ENCODE measurements around the gene PTPRN2.

DNA sequence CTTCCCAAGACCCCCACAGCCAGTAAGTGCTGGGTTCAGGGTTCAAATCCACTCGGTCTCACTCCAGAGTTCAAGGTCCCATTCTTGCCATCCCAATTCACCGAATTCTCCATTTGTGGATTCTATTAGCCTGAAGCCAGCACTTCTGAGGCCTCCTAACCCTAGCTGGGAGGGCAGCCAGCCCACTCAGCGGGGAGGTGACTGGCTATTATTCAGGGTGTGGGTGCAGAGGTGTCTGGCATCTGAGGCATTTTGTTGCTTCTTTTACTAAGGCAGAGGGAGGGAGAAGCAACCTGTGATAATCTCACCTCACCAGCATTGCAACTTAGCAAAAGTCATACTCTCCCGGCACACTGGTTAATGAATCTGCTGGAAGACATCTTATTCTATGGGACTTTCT is 8.7 kb upstream of the PTPRN2 start:
- TF ChIP-seq, protein P1, sequence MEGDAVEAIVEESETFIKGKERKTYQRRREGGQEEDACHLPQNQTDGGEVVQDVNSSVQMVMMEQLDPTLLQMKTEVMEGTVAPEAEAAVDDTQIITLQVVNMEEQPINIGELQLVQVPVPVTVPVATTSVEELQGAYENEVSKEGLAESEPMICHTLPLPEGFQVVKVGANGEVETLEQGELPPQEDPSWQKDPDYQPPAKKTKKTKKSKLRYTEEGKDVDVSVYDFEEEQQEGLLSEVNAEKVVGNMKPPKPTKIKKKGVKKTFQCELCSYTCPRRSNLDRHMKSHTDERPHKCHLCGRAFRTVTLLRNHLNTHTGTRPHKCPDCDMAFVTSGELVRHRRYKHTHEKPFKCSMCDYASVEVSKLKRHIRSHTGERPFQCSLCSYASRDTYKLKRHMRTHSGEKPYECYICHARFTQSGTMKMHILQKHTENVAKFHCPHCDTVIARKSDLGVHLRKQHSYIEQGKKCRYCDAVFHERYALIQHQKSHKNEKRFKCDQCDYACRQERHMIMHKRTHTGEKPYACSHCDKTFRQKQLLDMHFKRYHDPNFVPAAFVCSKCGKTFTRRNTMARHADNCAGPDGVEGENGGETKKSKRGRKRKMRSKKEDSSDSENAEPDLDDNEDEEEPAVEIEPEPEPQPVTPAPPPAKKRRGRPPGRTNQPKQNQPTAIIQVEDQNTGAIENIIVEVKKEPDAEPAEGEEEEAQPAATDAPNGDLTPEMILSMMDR (IDR thresholded peaks at IDR 0.05) = no peak
- no peak for TF ChIP-seq POLR2A (IDR thresholded peaks at IDR 0.05)
